Neural progenitor cell (in vitro differentiated cells): ENCODE results near the gene OTUD7B.

ENCODE experiments used
- EZH2phosphoT487 ChIP-seq: fragments of 200-600 bp; sonication (generic); IDR thresholded peaks from 2 replicates; pipeline ENCODE4 v1.6.1; 2017; ENCODE audit warnings: antibody characterized with exemption
- TF ChIP-seq, protein P1 (sequence below): fragments of 200-600 bp; sonication (generic); IDR thresholded peaks from 2 replicates; pipeline ENCODE4 v1.5.1; 2017; ENCODE audit warnings: antibody characterized with exemption, mild to moderate bottlenecking

- TF ChIP-seq, protein P1, sequence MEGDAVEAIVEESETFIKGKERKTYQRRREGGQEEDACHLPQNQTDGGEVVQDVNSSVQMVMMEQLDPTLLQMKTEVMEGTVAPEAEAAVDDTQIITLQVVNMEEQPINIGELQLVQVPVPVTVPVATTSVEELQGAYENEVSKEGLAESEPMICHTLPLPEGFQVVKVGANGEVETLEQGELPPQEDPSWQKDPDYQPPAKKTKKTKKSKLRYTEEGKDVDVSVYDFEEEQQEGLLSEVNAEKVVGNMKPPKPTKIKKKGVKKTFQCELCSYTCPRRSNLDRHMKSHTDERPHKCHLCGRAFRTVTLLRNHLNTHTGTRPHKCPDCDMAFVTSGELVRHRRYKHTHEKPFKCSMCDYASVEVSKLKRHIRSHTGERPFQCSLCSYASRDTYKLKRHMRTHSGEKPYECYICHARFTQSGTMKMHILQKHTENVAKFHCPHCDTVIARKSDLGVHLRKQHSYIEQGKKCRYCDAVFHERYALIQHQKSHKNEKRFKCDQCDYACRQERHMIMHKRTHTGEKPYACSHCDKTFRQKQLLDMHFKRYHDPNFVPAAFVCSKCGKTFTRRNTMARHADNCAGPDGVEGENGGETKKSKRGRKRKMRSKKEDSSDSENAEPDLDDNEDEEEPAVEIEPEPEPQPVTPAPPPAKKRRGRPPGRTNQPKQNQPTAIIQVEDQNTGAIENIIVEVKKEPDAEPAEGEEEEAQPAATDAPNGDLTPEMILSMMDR = no peak
- no peak for TF ChIP-seq EZH2phosphoT487
These were observed 23.8 kb upstream of the OTUD7B start for GRCh38 chr1:150034336-150034735.
